HEK293 (cell line): ENCODE measurements around the gene ADM.

Experiments
- CTCF ChIP-seq: fragments of 450-650 bp; formaldehyde crosslinking; IDR thresholded peaks from 2 replicates; pipeline ENCODE4 v1.5.1; 2016; ENCODE audit warnings: missing biosample characterization, missing genetic modification characterization
- HOXC10 ChIP-seq: sonication (generic); formaldehyde crosslinking; IDR thresholded peaks from 2 replicates; pipeline ENCODE4 v1.8.1; 2023; ENCODE audit warnings: mild to moderate bottlenecking, missing genetic modification reagents
- IKZF3 ChIP-seq: fragments of 450-650 bp; IDR thresholded peaks from 2 replicates; pipeline ENCODE4 v1.5.0; 2018; ENCODE audit warnings: missing biosample characterization, mild to moderate bottlenecking, missing genetic modification characterization, moderate library complexity
- TCF7L2 ChIP-seq: IDR thresholded peaks from 2 replicates; pipeline ENCODE4 v1.6.1; 2011; ENCODE audit warnings: low read depth, mild to moderate bottlenecking, inconsistent platforms, low read length, moderate library complexity, borderline replicate concordance
- ZNF133 ChIP-seq: fragments of 450-650 bp; formaldehyde crosslinking; IDR thresholded peaks from 2 replicates; pipeline ENCODE4 v1.5.1; 2016; ENCODE audit warnings: missing biosample characterization, missing genetic modification characterization
- ZNF184 ChIP-seq: fragments of 450-650 bp; IDR thresholded peaks from 2 replicates; pipeline ENCODE4 v1.5.1; 2018; ENCODE audit warnings: missing biosample characterization, mild to moderate bottlenecking, missing genetic modification characterization
- ZNF274 ChIP-seq, 2 experiments: fragments of 200-500 bp in 1 of 2; fragments of 450-650 bp in 1 of 2; sonication (Bioruptor generic) in 1 of 2; formaldehyde crosslinking in 1 of 2; IDR thresholded peaks; 2 replicates each; pipeline versions ENCODE4 v1.5.1 to v1.6.1; 2014 to 2016; ENCODE audit warnings: borderline replicate concordance in 1 of 2, inconsistent platforms in 1 of 2, low read length in 1 of 2, missing biosample characterization in 1 of 2, missing genetic modification characterization in 1 of 2

DNA sequence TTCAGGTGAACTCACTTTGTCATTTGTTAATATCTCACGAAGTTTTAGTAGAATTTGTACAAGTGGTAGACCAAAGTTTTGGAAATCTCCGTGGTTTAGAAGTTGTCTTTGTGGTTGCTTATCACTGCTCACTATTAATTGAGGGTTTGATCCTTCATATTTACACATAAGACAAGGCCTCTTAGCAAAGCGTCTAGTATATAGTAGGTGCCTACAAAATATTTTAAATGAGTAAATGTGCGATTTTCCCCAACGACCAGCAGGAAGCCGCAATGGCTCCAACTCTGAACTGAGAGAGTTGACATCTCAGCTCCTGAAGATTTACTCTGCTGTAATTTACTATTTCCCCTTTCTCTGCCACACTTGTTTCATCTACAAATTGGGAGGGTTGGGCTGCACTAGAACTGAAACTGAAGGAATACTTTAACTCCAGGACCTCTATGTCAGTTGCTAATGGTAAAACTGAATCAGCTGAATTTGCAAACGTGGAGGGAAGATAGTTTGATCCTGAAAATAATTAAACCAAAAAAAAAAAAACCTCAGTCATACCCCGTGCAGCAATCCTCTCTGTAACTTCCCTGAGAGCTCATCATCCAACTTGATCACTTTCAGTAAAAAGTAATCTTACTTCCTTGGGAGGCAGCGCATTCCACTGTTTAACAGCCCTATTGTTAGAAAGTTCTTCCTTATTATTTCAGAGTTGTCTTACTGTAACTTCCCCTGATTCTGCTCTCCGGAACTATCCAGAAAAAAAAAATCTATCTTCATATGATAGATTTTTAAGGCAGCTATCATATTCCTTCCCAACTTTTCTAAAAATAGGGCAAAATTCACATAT is 9.6 kb upstream of the ADM start:
- TF ChIP-seq CTCF (tag by site-specific recombination) (no peak), ZNF274 (IDR thresholded peaks at IDR 0.05; ENCODE audit: low read length) (no peak), ZNF274 (tag by site-specific recombination; IDR thresholded peaks at IDR 0.05; ENCODE audit: borderline replicate concordance) (no peak), ZNF133 (no peak), TCF7L2 (no peak), IKZF3 (tag by site-specific recombination) (no peak), ZNF184 (tag by site-specific recombination) (no peak), HOXC10 (CRISPR knock-in tag) (no peak)
